Natural killer cell (primary cell): Measurements from ENCODE around the gene ACTR5. TPM values are rescaled to one million over a fixed set of nuclear protein-coding genes. Genes with fewer than 3 reads are reported as not detected.

Source experiments
- ATAC-seq, 3 donors: fragments of 150-1000 bp in 2 of 3; fragments of 200-7000 bp in 1 of 3; cut with Tn5 transposase; 1 replicate in 1 of 3; 2 replicates in 2 of 3; pipeline ENCODE4 v1.10.0; 2021; ENCODE audit warnings: mild to moderate bottlenecking in 2 of 3, moderate library complexity in 2 of 3
- DNase-seq, 2 donors: peaks; one replicate each; pipeline versions ENCODE4 v3.0.0 to v3.0.0-alpha.2; 2013 to 2021; ENCODE audit warnings: mixed read lengths in 1 of 2
- H3K27ac ChIP-seq: one replicate; pipeline ENCODE4 v1.5.1; 2013; ENCODE audit warnings: mild to moderate bottlenecking, low read length
- H3K27me3 ChIP-seq: one replicate; pipeline ENCODE4 v1.6.1; 2013; ENCODE audit warnings: low read length; ENCODE audit not compliant: control insufficient read depth, insufficient read depth
- H3K36me3 ChIP-seq: one replicate; pipeline ENCODE4 v1.6.1; 2013; ENCODE audit warnings: low read length; ENCODE audit not compliant: control insufficient read depth, insufficient read depth
- H3K4me1 ChIP-seq: one replicate; pipeline ENCODE4 v1.6.1; 2013; ENCODE audit warnings: low read length; ENCODE audit not compliant: control insufficient read depth, insufficient read depth
- H3K4me3 ChIP-seq: one replicate; pipeline ENCODE4 v1.5.1; 2013; ENCODE audit warnings: low read length
- H3K9me3 ChIP-seq: one replicate; pipeline ENCODE4 v1.6.1; 2013; ENCODE audit warnings: low read length; ENCODE audit not compliant: control insufficient read depth, insufficient read depth
- H3K27ac Mint-ChIP-seq, 2 donors: one replicate each; pipeline ENCODE4 v1.8.0; 2022; ENCODE audit warnings: mild to moderate bottlenecking in 2 of 2, mixed read lengths in 2 of 2, moderate library complexity in 1 of 2
- H3K27me3 Mint-ChIP-seq, 2 donors: one replicate each; pipeline ENCODE4 v1.8.0; 2022; ENCODE audit warnings: low read depth in 2 of 2, mixed read lengths in 2 of 2
- H3K36me3 Mint-ChIP-seq: one replicate; pipeline ENCODE4 v1.8.0; 2022; ENCODE audit warnings: mixed read lengths
- H3K4me1 Mint-ChIP-seq, 2 donors: one replicate each; pipeline ENCODE4 v1.8.0; 2022; ENCODE audit warnings: mixed read lengths in 2 of 2
- H3K4me3 Mint-ChIP-seq: one replicate; pipeline ENCODE4 v1.8.0; 2022; ENCODE audit warnings: mild to moderate bottlenecking, moderate library complexity, mixed read lengths
- H3K9me3 Mint-ChIP-seq, 2 donors: one replicate each; pipeline ENCODE4 v1.8.0; 2022; ENCODE audit warnings: mixed read lengths in 2 of 2
- CTCF ChIP-seq: fragments of 200-600 bp; IDR thresholded peaks from one replicate; pipeline ENCODE4 v1.8.0; 2022; ENCODE audit warnings: antibody characterized with exemption
- WGBS: methylation state at CpG from one replicate; pipeline ENCODE4 v1.1.7; 2013; ENCODE audit warnings: missing lambda C conversion rate; ENCODE audit not compliant: insufficient coverage; 5-methylcytosine and 5-hydroxymethylcytosine counted together
- intact Hi-C: fragments of 100-400 bp; cut with micrococcal nuclease; formaldehyde crosslinking; loops from one replicate; pipeline ENCODE4 v1.14.2; 2022
- total RNA-seq, 4 donors: library from RNA; stranded (reverse); fragments of 120-200 nt in 1 of 4; gene quantifications; one replicate each; pipeline versions ENCODE4 v1.2.3 to v1.2.4, GENCODE V29; 2013 to 2022

ACTR5 gene
- total RNA-seq, 3 donors from 2014 or later (not counting 1 experiment from before 2014, with no cell fraction given) = 14.4 to 17.7 (median 17.6) TPM

- Histone ChIP-seq H3K27ac (no peak overlapping the region), H3K27me3 (no peaks in the 10 kb centered on the region), H3K9me3 (peaks cover 6% of the 10 kb centered on the region), H3K36me3 (peaks cover 4% of the 10 kb centered on the region), H3K4me3 (no peak overlapping the region), H3K4me1 (peaks cover 9% of the 10 kb centered on the region)
- no peaks in the 10 kb centered on the region for H3K27me3 Mint-ChIP-seq
- peaks cover 66 to 74% of the 10 kb centered on the region in 2 donors for H3K4me1 Mint-ChIP-seq
- DNase-seq = no peak
- TF ChIP-seq CTCF = no peak
- H3K27ac Mint-ChIP-seq = peak overlapping the region; percentile 56 to 83
- H3K4me3 Mint-ChIP-seq = peak overlapping the region; percentile 21
- intact Hi-C loops = no loop called here
- peaks cover 0 to 6% of the 10 kb centered on the region in 2 donors for H3K9me3 Mint-ChIP-seq
- peaks cover 27% of the 10 kb centered on the region for H3K36me3 Mint-ChIP-seq
- WGBS = 88% methylated on average over 8 of the region's 9 CpGs
- peak in 1 of 3 donors; percentile 7 for ATAC-seq
Measured at GRCh38 chr20:38818113-38819065, 70.1 kb downstream of the ACTR5 start.

Other genes starting within 250 kb of the ACTR5 start
- gene ADIG, start 167.3 kb upstream of the ACTR5 start, total RNA-seq = not detected
- gene ARHGAP40, start 146.7 kb upstream of the ACTR5 start, total RNA-seq = not detected
- gene SLC32A1, start 24.0 kb upstream of the ACTR5 start, total RNA-seq = not detected
- gene PPP1R16B, start 57.2 kb downstream of the ACTR5 start, total RNA-seq = 10 to 100 TPM; 52.0 to 62.3 (median 53.7) TPM
- 1 to 10 TPM; 1.1 to 2.7 (median 2.1) TPM for gene FAM83D, start 178.0 kb downstream of the ACTR5 start, total RNA-seq
- 10 to 100 TPM in 2 of 3 donors, 1 to 10 TPM in 1; 8.8 to 11.4 (median 10.2) TPM for gene DHX35, start 213.9 kb downstream of the ACTR5 start, total RNA-seq